Body of pancreas (tissue), 4 donors: ENCODE measurements around the gene SCGB1A1.

Experiments used
- CTCF ChIP-seq, 7 experiments: fragments of 450-650 bp in 4 of 7; fragments of 200-600 bp in 3 of 7; sonication (generic) in 3 of 7; IDR thresholded peaks; one replicate each; pipeline ENCODE4 v1.5.1; 2016 to 2019; ENCODE audit warnings: antibody characterized with exemption in 7 of 7
- POLR2A ChIP-seq, 3 donors: fragments of 450-650 bp; IDR thresholded peaks; one replicate each; pipeline ENCODE4 v1.6.1; 2016; ENCODE audit warnings: antibody characterized with exemption in 3 of 3, mild to moderate bottlenecking in 2 of 3

GRCh38 chr11:62418733-62419132, at the start of gene SCGB1A1:
- TF ChIP-seq POLR2A (IDR thresholded peaks at IDR 0.05) (no peak), CTCF (IDR thresholded peaks at IDR 0.05) (no peak)
